Measurements from ENCODE around the gene VCPKMT.

The VCPKMT gene

DNA sequence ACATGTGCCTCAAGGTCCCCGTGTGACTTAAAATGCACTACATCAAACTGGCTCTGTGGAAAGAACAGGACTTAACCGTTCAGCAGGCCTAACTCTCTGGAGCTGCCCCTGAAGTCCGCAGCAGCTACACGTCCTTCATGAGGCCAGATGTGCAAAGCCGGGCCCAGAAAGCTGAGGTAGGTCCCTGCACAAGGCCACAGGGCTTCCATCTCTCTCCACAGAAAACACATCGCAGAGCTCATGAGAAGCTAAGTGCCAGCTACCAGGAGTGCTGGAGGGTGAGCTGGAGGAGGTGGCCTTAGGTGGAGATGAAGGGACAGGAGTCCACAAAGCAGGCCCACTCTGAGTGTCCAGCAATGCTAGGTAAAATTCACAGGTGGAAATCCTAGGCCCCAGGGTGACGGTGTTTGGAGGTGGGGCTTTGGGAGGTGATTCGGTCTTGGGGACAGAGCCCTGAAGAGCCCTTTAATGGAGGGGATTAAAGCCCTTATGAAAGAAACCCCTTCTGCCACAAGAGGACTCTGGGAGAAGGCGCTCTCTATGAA is 52.4 kb downstream of the VCPKMT start:
- DNase-seq = no peak

DNA sequence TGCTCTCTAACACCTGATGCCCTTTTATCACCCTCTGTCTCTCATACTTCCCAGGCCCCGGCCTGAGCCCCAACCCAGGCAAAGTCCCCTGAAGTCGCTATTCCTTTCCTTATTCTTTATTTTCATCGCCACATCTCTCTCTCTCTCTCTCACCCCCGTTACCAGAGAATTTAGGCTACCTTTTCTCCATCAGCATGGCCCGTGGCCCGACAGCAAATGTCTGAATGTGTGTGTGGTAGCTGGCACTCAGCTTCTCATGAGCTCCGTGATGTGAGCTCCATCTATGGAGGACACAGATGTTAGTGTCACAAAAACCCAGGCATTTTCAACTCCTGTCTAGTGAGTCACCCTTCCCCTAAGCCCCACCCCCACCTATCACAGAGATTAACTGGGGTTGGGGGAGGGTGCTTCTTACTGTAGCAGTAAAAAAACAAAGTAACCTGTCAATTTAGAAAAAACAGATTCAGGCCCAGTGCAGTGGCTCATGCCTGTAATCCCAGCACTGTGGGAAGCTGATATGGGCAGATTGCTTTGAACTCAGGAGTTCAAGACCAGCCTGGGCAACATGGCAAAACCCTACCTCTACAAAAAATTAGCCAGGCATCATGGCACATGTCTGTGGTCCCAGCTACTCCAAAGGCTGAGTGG is 53.8 kb downstream of the VCPKMT start:
- no peak for DNase-seq

DNA sequence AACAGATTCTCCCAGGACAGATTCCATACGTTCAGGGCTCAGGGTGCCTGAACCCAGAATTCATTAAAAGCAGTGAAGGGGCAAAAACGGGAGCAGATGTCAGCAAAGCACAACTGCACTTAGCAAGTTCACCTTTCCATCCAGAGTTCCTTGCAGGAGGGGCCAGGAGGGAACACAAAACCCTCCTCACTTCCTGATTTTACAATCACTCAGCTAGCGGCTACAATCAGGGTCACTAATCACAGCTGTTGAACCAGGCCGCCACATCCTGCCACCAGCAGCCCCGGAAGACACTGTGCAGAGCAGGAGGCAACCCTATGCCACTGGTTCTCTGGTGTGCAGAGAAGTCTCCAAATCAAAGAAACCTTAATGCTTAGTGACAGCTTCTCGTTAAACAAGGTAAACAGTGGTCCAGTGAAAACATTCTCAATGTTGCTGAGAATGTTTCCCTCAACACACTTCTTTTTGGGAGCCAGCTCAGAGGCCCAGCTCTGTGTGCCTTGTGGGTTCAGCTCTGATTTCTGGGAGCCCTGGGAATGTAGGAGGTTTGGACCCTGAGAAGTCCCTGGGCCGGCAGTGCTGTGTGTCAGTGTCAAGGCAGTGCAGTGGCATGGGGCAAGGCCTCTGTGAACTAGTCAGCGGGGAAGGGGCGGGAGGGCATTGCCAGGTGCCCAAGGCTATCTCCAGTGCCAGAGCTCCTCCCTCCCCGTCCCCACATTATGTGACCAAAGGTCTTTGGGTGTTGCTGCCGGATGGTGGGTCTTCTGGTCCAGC is 54.5 kb downstream of the VCPKMT start:
- no peak for DNase-seq

DNA sequence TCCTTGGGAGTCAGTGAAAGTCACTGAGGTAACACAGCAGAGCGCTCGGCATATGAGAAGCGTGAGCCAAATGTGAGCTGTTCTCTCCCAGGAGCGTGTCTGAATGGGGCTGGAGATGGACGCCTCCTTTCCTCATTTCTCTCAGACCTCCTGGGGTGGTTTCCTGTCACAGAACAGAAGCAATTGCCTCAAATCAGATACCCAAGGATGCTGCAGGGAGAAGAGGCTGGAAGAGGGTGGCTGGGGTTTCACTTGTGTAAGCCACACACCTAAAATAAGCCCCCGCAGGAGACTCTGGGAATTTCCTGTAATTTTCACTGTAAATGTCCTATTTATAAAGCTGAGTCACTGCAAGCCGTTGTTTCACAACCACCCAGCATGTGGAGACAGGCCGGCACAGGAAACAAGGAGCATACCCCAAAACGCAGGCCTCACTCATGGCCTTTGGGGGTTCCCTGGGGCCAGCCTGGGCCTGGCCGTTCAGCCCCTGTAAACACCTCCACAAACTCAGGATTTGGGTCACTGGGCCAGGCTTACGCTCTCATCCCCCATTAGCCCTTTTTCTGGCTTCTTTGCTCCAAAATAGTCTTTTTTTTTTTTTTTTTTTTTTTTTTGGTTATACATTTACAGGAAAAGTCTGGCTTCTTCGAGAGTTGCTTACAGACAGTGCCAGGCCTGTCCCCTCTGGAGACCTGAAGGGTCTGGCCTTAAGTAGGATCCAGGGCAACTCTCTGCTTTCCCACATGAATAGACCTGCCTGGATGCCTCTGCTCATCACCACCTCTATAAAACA is 55.3 kb downstream of the VCPKMT start:
- no peak for DNase-seq

DNA sequence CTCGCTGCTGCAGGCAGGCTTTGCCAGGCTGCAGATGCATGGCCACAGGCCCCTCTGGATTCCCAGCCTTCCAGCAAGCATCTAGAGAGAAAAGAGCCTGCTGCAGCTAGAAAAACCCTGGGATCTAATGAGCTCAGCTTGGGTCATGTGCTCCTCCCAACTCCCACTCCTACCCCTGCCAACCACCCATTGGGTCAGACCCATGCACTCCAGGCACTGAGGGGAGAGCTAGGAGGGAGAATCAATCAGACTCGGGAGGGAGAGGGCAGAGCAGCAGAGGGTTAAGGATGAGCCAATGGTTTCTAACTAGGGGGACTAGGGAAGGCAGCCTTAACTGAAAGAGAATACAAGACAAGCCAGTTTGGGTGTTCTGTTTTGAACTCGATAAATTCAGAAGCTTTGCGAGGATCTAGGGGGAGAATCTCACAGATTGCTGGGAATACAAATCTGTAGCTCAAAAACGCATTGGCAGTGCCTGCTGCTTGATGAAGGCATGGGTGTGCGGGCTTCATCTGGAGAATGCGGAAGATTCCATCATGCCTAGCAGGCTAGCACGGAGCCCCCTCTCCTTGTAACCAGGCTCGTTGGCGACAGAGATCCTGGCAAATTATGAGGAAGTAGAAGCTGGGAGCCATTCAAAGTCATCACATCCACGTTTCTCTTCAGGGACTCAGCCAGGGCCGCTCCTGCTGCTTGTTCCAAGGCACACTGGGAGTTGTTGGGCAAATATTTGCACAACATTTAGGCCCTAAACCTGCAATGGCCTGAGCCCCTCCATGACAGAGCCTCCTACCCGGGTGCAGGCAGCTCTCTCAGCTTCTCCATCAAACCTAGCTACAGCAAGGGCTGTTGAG is 56.4 kb downstream of the VCPKMT start:
- DNase-seq = no peak

Measured in NCI-H1436 treated with DMSO at 0.1 percent for 48 hours (cell line).